HL-60 (cell line): ENCODE measurements around the gene PITPNC1.
"Not testable (repeated sequence)": the region's sequence is repeated elsewhere in the genome, so short reads cannot be mapped to it uniquely, and the experiment has no call there.

Experiments used
- DNase-seq, 2 experiments: peaks; one replicate each; pipeline ENCODE4 v3.0.0-alpha.2; 2010 to 2020; ENCODE audit warnings: low read depth in 1 of 2, low spot score in 1 of 2
- H3K27ac ChIP-seq: fragments of 250-450 bp; sonication (Bioruptor Pico); replicated peaks from 2 replicates; pipeline ENCODE4 v1.5.1; 2020; ENCODE audit warnings: mild to moderate bottlenecking, moderate library complexity
- H3K27me3 ChIP-seq: fragments of 250-450 bp; sonication (Bioruptor Pico); 2 replicates; pipeline ENCODE4 v1.5.1; 2021; ENCODE audit warnings: mild to moderate bottlenecking, moderate library complexity; ENCODE audit not compliant: insufficient read depth, poor library complexity, severe bottlenecking
- H3K4me3 ChIP-seq: replicated peaks from 2 replicates; pipeline ENCODE4 v1.5.1; 2011; ENCODE audit warnings: mild to moderate bottlenecking, control low read depth, low read length; ENCODE audit not compliant: insufficient read depth
- CTCF ChIP-seq: IDR thresholded peaks from one replicate; pipeline ENCODE4 v1.5.1; 2011; ENCODE audit warnings: low read length, control low read depth, inconsistent platforms; ENCODE audit not compliant: insufficient read depth
- GABPA ChIP-seq: IDR thresholded peaks from 2 replicates; pipeline ENCODE4 v1.6.1; 2012; ENCODE audit warnings: low read depth
- POLR2AphosphoS5 ChIP-seq: IDR thresholded peaks from 2 replicates; pipeline ENCODE4 v1.6.1; 2012; ENCODE audit warnings: low read depth
- REST ChIP-seq: IDR thresholded peaks from 2 replicates; pipeline ENCODE4 v1.6.1; 2012; ENCODE audit warnings: low read depth; ENCODE audit not compliant: insufficient replicate concordance
- SPI1 ChIP-seq: IDR thresholded peaks from 2 replicates; pipeline ENCODE4 v1.6.1; 2012; ENCODE audit warnings: low read depth, mild to moderate bottlenecking, borderline replicate concordance

The PITPNC1 gene

GRCh38 chr17:67648032-67648905 is 271.2 kb downstream of the PITPNC1 start:
- Histone ChIP-seq H3K27me3 (no peaks in the 10 kb centered on the region), H3K27ac (no peak overlapping the region), H3K4me3 (no peak overlapping the region)
- no peak for DNase-seq
- no peak for TF ChIP-seq REST
- TF ChIP-seq SPI1, result no peak
- TF ChIP-seq CTCF, result no peak
- no peak for TF ChIP-seq POLR2AphosphoS5
- no peak for TF ChIP-seq GABPA

- DNase-seq, H3K27me3 ChIP-seq, H3K27ac ChIP-seq, H3K4me3 ChIP-seq: not testable (repeated sequence)
These were observed 271.8 kb downstream of the PITPNC1 start for GRCh38 chr17:67648906-67649295.

- no peak overlapping the region for H3K4me3 ChIP-seq
- no peaks in the 10 kb centered on the region for H3K27me3 ChIP-seq
- no peak for TF ChIP-seq REST
- TF ChIP-seq CTCF, result no peak
- no peak for TF ChIP-seq SPI1
- TF ChIP-seq GABPA, result no peak
- no peak for TF ChIP-seq POLR2AphosphoS5
- no peak for DNase-seq
- H3K27ac ChIP-seq, result no peak overlapping the region
These were observed 272.8 kb downstream of the PITPNC1 start for GRCh38 chr17:67649891-67650290.

- not testable (repeated sequence) for DNase-seq, H3K27ac ChIP-seq, H3K27me3 ChIP-seq, H3K4me3 ChIP-seq
These were observed 274.1 kb downstream of the PITPNC1 start for GRCh38 chr17:67651218-67651579.

- H3K4me3 ChIP-seq, result no peak overlapping the region
- no peaks in the 10 kb centered on the region for H3K27me3 ChIP-seq
- no peak for DNase-seq
- TF ChIP-seq POLR2AphosphoS5, result no peak
- no peak for TF ChIP-seq GABPA
- no peak for TF ChIP-seq CTCF
- no peak overlapping the region for H3K27ac ChIP-seq
These were observed 275.4 kb downstream of the PITPNC1 start for GRCh38 chr17:67652433-67652832.
